Stimulated activated CD4-positive, alpha-beta T cell treated with anti-CD3 and anti-CD28 coated beads, Interleukin-4, amount 100 ng/mL, for 24 hours (primary cell): ENCODE results near the gene CYP51A1.
"Not testable (repeated sequence)": the region's sequence is repeated elsewhere in the genome, so short reads cannot be mapped to it uniquely, and the experiment has no call there.

Experiments used
- DNase-seq: peaks from one replicate; pipeline ENCODE4 v3.0.0-alpha.2; 2020

The CYP51A1 gene

GRCh38 chr7:92121681-92122080, 12.6 kb downstream of the CYP51A1 start:
- DNase-seq: no peak

- DNase-seq: no peak
Measured at GRCh38 chr7:92119213-92119759, 15.0 kb downstream of the CYP51A1 start.

GRCh38 chr7:92116949-92117348, 17.3 kb downstream of the CYP51A1 start:
- DNase-seq: no peak

DNA sequence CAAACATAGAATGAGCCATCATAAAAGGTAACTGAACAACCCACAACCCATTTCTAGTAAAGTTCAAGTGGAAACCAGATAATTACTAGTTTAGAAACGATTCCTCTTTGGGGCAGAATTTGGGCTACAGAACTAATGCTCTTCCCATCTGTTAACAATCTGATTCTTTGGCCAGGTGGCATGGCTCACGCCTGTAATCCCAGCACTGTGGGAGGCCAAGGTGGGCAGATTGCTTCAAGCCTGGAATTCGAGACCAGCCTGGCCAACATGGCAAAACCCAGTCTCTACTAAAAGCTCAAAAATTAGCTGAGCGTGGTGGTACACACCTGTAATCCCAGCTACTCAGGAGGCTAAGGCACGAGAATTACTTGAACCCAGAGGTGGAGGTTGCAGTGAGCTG, 18.5 kb downstream of the CYP51A1 start:
- no peak for DNase-seq

DNA sequence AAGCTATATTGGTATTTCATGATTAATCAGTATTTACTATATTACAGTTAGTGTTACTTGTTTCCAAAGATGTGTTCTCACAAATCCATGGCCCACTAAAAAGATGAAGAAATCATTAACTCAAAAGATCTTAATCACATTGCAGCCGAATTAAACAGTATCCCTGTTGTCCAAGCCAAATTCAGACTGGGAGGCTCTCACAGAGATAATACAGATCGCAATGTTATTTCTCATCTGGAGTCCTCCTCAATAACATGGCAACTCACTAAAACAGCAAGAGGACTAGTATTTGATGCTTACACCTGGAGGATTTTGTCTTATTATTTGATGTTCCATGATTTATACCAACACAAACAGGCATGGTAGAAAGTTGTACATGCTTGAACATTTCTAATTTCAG, 23.4 kb downstream of the CYP51A1 start:
- DNase-seq: no peak

GRCh38 chr7:92108821-92109220, 25.5 kb downstream of the CYP51A1 start:
- no peak for DNase-seq

GRCh38 chr7:92102862-92103261, 31.4 kb downstream of the CYP51A1 start:
- not testable (repeated sequence) for DNase-seq

GRCh38 chr7:92100534-92100933, 33.7 kb downstream of the CYP51A1 start:
- DNase-seq: no peak

GRCh38 chr7:92095380-92095779, 38.9 kb downstream of the CYP51A1 start:
- DNase-seq: no peak

- no peak for DNase-seq
Measured at GRCh38 chr7:92092210-92092609, 42.1 kb downstream of the CYP51A1 start.

DNA sequence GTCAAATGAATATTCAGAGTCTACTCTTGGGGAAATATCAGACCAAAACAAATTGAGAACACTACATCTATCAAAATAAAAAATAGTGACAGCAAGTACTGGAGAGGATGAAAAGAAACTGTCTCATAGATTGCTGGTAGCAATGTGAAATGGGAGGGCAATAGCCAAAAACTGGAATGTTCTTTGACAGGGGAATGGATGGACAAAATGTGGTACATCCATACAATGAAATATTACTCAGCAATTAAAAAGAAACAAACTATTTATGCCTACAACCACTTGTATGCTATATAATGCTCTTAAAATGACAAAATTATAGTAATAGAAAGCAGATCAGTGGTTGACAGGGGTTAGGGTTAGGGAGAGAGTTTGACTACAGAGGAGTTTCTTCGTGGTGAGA, 46.0 kb downstream of the CYP51A1 start:
- DNase-seq: no peak

DNA sequence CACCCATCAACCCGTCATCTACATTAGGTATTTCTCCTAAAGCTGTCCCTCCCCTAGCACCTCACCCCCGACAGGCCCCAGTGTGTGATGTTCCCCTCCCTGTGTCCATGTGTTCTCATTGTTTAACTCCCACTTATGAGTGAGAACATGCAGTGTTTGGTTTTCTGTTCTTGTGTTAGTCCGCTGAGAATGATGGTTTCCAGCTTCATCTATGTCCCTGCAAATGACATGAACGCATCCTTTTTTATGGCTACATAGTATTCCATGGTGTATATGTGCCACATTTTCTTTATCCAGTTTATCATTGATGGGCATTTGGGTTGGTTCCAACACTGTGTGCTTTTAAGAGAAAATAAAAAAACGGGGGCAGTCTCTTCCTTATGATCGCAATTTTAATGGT, 50.4 kb downstream of the CYP51A1 start:
- DNase-seq: not testable (repeated sequence)

DNA sequence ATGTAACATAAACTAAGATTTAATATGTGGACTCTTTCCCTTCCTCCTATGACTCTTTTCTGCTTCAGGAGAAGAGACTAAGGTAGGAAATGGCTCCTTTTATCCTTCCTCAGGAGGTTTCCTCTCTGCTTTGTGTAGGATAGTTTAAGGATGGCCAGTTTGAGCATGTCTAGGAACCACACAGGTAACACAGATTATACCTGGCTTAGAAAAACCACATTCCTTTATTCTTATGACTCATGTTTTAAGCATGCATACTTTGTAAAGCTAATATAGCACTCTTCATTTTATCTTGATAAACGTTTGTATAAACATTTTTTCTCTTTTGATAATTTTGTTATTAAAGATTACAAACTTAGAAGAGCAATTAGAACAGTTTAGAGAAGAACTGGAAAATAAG, 57.8 kb downstream of the CYP51A1 start:
- DNase-seq: no peak

GRCh38 chr7:92075455-92076158, 58.7 kb downstream of the CYP51A1 start:
- DNase-seq: no peak

- DNase-seq: no peak
Measured at GRCh38 chr7:92072708-92073107, 61.6 kb downstream of the CYP51A1 start.

DNA sequence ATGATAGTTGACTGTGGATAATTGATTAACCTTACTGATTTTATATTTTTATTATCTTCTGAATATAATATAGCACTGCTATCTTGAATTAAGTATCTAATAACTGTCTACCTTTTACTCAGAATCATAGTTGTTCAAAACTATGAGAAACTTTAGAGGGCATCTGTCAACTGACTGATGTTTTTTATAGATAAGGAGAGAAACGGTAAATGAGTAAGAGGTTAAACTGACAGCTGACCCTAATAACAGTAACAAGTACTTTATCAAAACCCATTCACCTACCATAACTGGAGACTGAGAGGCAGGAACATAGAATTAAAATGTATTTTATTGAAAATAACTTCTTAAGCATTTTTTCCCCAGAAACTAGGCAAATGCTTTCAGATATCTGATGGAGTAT, 62.2 kb downstream of the CYP51A1 start:
- DNase-seq: no peak

- no peak for DNase-seq
Measured at GRCh38 chr7:92071032-92071431, 63.2 kb downstream of the CYP51A1 start.

DNA sequence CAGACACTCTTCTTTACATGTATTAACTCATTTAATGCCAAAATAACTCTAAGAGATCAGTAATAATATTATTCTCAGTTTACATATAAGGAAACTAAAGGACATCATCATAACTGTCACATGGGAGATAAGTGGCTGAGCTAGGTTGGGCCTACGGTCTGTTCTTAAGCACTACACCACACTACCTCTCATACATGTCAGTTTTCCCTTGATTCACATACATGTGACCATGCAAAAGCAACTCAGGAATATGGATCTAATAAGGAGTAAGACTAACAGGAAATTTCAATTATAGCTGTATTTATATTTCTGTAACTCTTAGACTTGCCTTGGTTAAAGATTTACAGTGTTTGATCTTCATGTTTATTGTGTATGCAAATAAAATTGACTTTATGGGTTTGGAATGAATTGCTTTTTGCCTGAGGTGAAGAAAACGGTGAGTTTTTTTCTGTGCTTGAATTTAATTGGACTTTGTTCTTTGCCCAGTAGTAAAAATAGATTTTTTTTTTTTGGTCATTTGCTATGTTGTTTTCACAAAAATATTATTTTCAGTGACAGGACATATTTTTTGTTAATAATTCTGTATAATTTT, 69.7 kb downstream of the CYP51A1 start:
- no peak for DNase-seq
